Activated CD8-positive, alpha-beta memory T cell treated with anti-CD3 and anti-CD28 coated beads for 48 hours (primary cell): ENCODE results near the gene NFKBIL1.

Experiments used
- DNase-seq, 3 experiments: peaks; one replicate each; pipeline ENCODE4 v3.0.0-alpha.2; 2020; ENCODE audit warnings: low read depth in 2 of 3, low spot score in 2 of 3

The NFKBIL1 gene

DNA sequence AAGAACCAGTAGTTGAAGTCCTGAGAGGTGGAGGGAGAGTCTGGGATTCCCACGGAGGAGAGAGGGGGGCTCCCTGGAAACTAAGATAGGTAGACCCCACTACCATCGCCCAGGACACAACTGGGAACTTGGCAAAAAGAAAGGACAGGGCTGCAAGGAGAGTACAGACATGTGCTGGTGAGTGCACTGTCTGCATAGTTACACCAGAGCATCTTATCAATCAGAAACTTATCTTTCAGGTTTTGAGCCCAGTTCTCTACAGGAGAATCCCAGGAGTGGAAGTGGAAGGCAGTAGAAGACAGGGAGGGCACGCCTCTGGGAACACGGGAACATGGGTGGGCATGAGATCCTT, 12.2 kb downstream of the NFKBIL1 start:
- no peak for DNase-seq

DNA sequence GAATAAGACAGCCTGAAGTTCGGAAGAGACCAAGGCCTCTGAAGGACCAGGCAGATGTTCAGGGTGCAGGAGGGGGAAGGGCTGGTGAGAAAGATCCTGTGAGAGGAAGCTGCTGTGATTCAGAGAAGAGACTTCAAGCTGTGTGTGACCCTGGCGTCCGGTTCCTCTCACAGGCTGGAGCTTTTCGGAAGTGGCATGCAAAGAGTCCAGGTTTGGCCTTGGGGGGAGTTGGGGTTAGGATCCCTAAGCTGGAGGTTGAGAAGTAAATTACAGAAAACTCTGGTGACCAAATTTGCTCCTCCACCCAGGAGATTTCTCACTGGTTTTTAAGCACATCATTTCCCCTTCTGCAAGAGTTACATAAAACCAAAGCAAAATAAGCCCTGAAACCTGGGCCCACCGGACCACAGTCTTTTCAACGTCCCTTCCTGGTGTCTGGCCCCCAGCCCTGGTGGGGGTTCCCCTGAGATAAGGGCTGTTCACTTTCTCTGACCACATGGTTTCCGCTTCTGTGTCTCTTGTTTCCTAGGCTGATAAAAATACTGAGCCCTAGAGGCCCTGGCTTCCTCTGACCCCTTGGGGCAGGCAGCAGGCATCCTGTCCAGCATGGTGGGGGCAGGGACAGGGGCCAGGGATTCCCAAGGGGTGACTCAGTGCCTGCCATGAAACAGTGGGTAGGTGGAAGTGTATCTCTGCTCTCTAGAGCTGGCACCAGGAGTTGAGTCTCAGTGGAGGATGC, 12.7 kb downstream of the NFKBIL1 start:
- DNase-seq, result peak in 1 of 3 experiments; percentile 23

DNA sequence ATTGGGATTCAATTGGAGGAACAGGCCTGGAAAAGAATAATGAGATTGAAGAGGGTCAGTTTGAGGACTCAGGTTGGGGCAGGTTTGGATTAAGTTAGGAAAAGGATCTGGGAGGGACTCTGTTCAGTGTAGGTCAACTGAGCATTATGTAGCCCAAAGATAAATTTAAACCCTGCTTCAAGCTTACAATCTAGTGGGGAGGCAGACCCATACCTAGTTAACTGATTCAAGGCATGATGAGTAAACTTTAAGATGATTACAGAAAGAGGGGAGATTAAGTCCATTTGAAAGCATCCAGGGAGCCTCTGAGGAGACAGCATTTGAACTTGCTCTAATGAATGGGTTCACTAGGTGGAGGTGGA, 13.3 kb downstream of the NFKBIL1 start:
- no peak for DNase-seq

DNA sequence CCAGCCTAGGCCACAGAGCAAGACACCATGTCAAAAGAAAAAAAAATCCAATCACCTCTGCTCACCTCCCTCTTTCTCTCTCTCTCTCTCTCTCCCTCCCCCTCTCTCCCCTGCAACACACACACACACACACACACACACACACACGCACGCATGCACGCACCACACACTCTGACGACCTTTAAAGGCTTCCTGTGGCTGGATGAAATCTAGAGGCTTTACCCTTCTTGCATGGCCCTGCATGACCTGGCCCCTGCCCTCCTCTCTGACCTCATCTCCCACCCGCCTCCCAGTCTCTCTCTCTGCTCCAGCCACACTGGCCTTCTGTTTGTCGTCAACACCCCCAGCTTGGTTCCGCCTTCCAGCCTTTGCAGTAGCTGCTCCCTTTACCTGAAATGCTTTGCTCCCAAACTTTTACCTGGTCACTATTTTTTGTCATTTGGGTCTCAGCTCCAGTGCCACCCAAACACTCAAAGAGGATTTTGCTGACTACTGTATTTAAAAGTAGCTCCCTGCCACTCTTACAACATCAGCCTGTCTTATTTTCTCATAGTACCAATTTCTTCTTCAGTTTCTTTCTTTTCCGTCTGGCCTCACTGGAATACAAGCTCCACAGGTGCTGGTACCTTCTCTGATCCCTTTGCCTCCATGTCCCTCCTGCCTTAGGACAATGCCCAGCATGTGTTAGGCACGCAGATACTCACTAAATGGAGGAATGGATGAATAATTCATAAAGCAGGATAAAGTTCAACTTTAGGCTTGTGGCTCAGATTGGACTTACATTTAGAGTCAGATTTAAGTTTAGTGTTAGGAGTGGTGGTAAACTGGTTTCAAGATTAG, 20.3 kb downstream of the NFKBIL1 start:
- DNase-seq, result no peak

DNA sequence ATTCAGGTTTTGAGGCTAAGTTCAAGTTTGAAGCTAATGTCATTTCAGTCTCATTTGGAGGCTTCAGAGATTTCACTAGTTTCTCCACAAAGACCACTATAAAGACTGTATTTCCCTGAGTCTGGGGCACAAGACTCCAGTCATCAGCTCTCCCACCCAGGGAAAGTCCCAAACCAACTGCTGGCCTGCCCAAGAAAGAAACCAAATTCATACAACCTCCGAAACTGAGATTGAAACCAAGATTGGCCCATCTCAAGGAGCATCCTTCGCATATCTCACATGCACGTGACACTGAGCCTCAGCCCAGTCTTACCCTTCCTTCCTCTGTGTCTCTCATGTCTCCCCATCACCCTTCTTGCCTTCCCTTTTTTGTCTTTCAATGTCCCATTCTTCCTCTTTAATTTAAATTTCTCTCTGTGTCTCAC, 21.1 kb downstream of the NFKBIL1 start:
- no peak for DNase-seq

DNA sequence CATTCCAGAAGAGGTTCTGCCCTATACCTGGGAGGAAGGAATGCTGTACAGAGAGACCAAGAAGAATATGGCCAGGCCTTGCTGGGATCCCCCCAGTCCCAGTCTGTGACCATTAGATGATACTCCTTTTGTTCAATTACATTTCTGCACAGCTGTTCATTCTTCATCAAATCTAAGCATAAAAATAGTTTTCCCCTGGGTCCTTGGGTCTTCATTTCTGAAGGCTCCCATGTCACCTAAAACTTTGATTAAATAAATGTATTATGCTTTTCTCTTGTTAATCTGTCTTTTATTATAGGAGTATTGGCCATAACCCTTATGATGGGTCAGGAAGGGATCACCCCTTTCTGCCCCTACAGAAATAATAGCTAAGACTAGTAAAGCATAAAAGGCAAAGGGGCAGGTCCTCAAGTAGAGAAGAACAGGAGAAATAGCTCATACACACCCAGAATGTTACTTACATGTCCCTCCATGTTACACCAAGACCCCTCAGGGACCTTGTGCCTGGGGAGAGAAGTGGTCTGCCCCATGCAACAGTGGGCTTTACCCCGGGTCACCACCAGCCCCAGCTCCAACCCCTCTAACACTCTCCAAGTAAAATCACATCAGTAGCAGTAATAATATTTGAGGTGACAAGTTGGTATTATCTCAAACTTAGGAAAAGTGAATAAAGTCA, 22.6 kb downstream of the NFKBIL1 start:
- DNase-seq, result no peak

DNA sequence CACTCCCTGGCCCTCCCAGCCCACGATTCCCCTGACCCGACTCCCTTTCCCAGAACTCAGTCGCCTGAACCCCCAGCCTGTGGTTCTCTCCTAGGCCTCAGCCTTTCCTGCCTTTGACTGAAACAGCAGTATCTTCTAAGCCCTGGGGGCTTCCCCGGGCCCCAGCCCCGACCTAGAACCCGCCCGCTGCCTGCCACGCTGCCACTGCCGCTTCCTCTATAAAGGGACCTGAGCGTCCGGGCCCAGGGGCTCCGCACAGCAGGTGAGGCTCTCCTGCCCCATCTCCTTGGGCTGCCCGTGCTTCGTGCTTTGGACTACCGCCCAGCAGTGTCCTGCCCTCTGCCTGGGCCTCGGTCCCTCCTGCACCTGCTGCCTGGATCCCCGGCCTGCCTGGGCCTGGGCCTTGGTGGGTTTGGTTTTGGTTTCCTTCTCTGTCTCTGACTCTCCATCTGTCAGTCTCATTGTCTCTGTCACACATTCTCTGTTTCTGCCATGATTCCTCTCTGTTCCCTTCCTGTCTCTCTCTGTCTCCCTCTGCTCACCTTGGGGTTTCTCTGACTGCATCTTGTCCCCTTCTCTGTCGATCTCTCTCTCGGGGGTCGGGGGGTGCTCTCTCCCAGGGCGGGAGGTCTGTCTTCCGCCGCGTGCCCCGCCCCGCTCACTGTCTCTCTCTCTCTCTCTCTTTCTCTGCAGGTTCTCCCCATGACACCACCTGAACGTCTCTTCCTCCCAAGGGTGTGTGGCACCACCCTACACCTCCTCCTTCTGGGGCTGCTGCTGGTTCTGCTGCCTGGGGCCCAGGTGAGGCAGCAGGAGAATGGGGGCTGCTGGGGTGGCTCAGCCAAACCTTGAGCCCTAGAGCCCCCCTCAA, 24.9 kb downstream of the NFKBIL1 start, which contains the start of gene LTA:
Gene LTA (plus strand): TSS at position 249 of the 871 bp plus-strand sequence. CDS start 454 bp downstream, at position 703.
- DNase-seq, result peak in 1 of 3 experiments; percentile 67

DNA sequence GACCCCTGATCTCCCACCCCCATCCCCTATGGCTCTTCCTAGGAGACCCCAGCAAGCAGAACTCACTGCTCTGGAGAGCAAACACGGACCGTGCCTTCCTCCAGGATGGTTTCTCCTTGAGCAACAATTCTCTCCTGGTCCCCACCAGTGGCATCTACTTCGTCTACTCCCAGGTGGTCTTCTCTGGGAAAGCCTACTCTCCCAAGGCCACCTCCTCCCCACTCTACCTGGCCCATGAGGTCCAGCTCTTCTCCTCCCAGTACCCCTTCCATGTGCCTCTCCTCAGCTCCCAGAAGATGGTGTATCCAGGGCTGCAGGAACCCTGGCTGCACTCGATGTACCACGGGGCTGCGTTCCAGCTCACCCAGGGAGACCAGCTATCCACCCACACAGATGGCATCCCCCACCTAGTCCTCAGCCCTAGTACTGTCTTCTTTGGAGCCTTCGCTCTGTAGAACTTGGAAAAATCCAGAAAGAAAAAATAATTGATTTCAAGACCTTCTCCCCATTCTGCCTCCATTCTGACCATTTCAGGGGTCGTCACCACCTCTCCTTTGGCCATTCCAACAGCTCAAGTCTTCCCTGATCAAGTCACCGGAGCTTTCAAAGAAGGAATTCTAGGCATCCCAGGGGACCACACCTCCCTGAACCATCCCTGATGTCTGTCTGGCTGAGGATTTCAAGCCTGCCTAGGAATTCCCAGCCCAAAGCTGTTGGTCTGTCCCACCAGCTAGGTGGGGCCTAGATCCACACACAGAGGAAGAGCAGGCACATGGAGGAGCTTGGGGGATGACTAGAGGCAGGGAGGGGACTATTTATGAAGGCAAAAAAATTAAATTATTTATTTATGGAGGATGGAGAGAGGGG, 26.1 kb downstream of the NFKBIL1 start:
- no peak for DNase-seq

DNA sequence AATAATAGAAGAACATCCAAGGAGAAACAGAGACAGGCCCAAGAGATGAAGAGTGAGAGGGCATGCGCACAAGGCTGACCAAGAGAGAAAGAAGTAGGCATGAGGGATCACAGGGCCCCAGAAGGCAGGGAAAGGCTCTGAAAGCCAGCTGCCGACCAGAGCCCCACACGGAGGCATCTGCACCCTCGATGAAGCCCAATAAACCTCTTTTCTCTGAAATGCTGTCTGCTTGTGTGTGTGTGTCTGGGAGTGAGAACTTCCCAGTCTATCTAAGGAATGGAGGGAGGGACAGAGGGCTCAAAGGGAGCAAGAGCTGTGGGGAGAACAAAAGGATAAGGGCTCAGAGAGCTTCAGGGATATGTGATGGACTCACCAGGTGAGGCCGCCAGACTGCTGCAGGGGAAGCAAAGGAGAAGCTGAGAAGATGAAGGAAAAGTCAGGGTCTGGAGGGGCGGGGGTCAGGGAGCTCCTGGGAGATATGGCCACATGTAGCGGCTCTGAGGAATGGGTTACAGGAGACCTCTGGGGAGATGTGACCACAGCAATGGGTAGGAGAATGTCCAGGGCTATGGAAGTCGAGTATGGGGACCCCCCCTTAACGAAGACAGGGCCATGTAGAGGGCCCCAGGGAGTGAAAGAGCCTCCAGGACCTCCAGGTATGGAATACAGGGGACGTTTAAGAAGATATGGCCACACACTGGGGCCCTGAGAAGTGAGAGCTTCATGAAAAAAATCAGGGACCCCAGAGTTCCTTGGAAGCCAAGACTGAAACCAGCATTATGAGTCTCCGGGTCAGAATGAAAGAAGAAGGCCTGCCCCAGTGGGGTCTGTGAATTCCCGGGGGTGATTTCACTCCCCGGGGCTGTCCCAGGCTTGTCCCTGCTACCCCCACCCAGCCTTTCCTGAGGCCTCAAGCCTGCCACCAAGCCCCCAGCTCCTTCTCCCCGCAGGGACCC, 27.0 kb downstream of the NFKBIL1 start:
- DNase-seq, result no peak

DNA sequence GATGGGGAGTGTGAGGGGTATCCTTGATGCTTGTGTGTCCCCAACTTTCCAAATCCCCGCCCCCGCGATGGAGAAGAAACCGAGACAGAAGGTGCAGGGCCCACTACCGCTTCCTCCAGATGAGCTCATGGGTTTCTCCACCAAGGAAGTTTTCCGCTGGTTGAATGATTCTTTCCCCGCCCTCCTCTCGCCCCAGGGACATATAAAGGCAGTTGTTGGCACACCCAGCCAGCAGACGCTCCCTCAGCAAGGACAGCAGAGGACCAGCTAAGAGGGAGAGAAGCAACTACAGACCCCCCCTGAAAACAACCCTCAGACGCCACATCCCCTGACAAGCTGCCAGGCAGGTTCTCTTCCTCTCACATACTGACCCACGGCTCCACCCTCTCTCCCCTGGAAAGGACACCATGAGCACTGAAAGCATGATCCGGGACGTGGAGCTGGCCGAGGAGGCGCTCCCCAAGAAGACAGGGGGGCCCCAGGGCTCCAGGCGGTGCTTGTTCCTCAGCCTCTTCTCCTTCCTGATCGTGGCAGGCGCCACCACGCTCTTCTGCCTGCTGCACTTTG, 28.0 kb downstream of the NFKBIL1 start, which contains the start of gene TNF:
Gene TNF (plus strand): TSS at position 231 of the 567 bp plus-strand sequence. CDS start 177 bp downstream, at position 408.
- DNase-seq, result peak in 1 of 3 experiments; percentile 75

DNA sequence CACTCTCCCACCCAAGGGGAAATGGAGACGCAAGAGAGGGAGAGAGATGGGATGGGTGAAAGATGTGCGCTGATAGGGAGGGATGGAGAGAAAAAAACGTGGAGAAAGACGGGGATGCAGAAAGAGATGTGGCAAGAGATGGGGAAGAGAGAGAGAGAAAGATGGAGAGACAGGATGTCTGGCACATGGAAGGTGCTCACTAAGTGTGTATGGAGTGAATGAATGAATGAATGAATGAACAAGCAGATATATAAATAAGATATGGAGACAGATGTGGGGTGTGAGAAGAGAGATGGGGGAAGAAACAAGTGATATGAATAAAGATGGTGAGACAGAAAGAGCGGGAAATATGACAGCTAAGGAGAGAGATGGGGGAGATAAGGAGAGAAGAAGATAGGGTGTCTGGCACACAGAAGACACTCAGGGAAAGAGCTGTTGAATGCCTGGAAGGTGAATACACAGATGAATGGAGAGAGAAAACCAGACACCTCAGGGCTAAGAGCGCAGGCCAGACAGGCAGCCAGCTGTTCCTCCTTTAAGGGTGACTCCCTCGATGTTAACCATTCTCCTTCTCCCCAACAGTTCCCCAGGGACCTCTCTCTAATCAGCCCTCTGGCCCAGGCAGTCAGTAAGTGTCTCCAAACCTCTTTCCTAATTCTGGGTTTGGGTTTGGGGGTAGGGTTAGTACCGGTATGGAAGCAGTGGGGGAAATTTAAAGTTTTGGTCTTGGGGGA, 28.7 kb downstream of the NFKBIL1 start:
- no peak for DNase-seq

DNA sequence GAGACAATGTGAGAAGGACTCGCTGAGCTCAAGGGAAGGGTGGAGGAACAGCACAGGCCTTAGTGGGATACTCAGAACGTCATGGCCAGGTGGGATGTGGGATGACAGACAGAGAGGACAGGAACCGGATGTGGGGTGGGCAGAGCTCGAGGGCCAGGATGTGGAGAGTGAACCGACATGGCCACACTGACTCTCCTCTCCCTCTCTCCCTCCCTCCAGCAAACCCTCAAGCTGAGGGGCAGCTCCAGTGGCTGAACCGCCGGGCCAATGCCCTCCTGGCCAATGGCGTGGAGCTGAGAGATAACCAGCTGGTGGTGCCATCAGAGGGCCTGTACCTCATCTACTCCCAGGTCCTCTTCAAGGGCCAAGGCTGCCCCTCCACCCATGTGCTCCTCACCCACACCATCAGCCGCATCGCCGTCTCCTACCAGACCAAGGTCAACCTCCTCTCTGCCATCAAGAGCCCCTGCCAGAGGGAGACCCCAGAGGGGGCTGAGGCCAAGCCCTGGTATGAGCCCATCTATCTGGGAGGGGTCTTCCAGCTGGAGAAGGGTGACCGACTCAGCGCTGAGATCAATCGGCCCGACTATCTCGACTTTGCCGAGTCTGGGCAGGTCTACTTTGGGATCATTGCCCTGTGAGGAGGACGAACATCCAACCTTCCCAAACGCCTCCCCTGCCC, 29.6 kb downstream of the NFKBIL1 start:
- DNase-seq, result no peak

DNA sequence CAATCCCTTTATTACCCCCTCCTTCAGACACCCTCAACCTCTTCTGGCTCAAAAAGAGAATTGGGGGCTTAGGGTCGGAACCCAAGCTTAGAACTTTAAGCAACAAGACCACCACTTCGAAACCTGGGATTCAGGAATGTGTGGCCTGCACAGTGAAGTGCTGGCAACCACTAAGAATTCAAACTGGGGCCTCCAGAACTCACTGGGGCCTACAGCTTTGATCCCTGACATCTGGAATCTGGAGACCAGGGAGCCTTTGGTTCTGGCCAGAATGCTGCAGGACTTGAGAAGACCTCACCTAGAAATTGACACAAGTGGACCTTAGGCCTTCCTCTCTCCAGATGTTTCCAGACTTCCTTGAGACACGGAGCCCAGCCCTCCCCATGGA, 30.2 kb downstream of the NFKBIL1 start:
- no peak for DNase-seq

DNA sequence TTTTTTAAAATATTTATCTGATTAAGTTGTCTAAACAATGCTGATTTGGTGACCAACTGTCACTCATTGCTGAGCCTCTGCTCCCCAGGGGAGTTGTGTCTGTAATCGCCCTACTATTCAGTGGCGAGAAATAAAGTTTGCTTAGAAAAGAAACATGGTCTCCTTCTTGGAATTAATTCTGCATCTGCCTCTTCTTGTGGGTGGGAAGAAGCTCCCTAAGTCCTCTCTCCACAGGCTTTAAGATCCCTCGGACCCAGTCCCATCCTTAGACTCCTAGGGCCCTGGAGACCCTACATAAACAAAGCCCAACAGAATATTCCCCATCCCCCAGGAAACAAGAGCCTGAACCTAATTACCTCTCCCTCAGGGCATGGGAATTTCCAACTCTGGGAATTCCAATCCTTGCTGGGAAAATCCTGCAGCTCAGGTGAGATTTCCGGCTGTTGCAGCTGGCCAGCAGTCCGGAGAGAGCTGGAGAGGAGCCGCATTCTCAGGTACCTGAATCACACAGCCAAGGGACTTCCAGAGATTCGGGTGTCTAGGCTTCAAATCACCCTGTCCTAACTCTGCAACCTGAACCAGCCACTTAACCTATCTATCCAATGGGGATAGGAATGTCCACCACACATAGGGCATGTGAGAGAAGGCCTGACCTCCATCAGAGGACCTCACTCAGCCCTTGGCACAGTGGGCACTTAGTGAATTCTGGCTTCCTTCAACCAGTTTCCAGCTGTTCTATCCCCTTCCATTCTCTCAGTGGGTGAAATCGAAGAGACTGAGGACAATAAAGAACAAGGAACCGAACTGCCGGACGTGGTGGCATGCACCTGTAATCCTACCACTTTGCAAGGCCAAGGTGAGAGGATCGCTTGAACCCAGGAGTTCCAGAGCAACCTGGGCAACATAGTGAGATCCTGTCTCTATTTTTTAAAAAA, 31.0 kb downstream of the NFKBIL1 start:
- DNase-seq, result no peak

DNA sequence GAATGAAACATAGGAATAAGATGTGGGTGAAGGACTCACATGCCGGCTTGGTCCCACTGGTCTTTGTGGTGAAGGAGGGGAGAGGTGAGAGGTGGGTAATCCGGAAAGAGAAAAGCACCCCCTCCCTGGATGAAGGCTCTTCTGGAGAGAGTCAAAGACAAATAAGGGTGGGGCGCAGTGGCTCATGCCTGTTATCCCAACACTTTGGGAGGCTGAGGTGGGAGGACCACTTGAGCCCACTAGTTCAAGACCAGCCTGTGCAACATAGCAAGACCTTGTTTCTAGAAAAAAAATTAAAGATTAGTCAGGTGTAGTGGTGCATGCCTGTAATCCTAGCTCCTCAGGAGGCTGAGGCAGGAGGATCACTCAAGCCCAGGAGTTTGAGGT, 31.7 kb downstream of the NFKBIL1 start:
- DNase-seq, result no peak
